COLO668 (cell line): ENCODE results near the gene MAD1L1.
"Not testable (repeated sequence)": the region's sequence is repeated elsewhere in the genome, so short reads cannot be mapped to it uniquely, and the experiment has no call there.

Source experiments
- DNase-seq: peaks from one replicate; lab custom pipeline; 2025; ENCODE audit not compliant: unreplicated experiment; lab: John Stamatoyannopoulos, UW

The MAD1L1 gene

DNA sequence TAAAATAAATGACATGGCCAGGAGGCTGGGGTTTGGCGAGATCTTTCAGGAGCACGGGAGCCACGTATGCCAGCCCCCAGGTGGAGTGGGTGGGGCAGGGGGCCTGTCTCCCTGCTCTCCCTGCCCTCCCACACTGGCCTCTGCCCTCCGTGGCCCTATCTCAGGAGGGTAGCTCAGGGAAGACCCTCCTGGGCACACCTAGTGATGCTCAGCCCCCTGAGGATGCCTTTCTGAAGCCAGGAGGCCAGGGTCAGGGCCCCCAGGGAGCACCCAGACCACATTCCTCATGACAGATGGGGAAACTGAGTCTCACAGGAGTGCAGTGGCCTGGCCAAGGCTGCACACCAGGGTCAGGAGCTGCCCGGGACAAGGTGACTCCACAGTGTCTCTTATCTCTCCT is 339.3 kb downstream of the MAD1L1 start:
- DNase-seq, result no peak

DNA sequence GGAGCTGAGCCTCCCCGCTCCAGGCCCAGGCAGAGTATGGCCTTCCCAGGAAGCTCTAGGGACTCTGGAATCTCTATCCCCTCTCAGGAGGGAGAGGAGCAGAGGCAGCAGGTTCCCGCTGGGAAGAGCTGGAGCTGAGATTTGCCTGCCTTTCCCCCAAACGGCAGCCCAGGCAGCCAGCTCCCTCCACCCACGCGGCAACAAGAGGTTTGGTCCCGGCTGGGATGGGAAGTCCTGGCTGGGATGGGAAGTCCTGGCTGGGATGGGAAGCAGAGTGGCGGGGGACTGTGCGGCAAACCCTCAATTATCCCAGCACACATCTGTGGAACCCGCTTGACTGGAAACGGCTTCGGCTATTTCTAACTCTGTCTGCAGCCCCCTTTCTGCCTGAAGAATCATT is 339.7 kb downstream of the MAD1L1 start:
- DNase-seq, result no peak

GRCh38 chr7:1892011-1892965 is 340.5 kb downstream of the MAD1L1 start:
- no peak for DNase-seq

DNA sequence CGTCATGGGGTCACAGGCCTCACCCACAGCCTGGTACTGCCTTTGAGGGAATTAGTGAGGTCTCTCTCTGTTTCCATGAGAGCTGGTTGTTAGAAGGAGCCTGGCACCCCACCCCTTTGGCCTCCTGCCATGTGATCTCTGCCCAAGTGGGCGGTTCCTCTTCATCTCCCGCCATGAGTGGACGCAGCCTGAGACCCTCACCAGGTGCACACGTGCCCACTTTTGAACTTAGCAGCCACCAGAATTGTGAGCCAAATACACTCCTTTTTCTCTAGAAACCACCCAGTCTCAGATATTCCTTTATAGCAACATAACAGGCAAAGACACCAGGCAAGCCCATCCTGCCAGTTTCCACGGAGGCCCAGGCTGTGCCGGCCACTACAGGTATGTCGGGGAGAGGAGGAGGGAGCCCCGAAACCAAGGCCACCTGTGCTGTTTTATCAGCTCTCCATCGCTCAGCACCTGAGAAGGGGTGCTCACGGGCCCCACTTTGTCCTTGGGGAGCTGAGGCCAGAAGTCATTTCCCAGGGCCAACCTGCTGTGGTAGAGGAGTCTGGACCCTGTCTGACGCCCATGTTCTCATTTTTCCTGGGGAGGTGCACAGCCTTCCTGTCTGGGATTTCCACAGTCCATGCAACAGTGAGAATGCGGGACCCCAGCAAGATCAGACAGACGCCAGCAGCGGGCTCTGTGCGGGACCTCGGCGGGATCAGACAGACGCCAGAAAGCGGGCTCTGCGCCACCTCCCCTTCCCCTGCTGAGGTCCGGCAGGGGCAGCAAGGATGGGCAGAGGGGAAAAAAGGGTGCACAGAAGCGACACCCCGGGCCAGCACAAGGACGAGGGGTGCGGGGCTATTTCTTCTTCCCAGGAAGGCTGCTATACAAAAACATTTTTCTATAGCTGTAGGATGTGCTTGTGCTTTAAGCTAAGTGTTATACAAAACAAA is 342.2 kb downstream of the MAD1L1 start:
- no peak for DNase-seq

GRCh38 chr7:1889556-1890181 is 343.1 kb downstream of the MAD1L1 start:
- DNase-seq, result no peak

GRCh38 chr7:1889091-1889490 is 343.7 kb downstream of the MAD1L1 start:
- DNase-seq, result no peak

DNA sequence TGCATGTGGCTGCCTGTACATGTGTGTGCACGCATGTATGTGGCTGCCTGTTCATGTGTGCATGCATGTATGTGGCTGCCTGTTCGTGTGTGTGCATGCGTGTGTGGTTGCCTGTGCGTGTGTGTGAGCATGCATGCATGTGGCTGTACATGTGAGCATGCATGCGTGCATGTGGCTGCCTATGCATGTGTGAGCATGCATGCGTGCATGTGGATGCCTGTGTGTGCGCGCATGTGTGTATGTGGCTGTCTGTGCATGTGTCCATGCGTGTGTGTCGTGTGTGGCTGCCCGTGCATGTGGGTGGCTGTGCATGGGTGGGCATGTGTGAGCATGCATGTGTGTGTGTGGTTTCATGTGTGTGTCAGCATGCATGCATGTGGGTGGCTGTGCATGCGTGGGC is 344.3 kb downstream of the MAD1L1 start:
- no peak for DNase-seq

GRCh38 chr7:1887251-1887650 is 345.5 kb downstream of the MAD1L1 start:
- DNase-seq, result no peak

- no peak for DNase-seq
Measured at GRCh38 chr7:1886361-1887064, 346.2 kb downstream of the MAD1L1 start.

- DNase-seq, result no peak
Measured at GRCh38 chr7:1885465-1886226, 347.1 kb downstream of the MAD1L1 start.

GRCh38 chr7:1884583-1885350 is 348.0 kb downstream of the MAD1L1 start:
- DNase-seq, result no peak

DNA sequence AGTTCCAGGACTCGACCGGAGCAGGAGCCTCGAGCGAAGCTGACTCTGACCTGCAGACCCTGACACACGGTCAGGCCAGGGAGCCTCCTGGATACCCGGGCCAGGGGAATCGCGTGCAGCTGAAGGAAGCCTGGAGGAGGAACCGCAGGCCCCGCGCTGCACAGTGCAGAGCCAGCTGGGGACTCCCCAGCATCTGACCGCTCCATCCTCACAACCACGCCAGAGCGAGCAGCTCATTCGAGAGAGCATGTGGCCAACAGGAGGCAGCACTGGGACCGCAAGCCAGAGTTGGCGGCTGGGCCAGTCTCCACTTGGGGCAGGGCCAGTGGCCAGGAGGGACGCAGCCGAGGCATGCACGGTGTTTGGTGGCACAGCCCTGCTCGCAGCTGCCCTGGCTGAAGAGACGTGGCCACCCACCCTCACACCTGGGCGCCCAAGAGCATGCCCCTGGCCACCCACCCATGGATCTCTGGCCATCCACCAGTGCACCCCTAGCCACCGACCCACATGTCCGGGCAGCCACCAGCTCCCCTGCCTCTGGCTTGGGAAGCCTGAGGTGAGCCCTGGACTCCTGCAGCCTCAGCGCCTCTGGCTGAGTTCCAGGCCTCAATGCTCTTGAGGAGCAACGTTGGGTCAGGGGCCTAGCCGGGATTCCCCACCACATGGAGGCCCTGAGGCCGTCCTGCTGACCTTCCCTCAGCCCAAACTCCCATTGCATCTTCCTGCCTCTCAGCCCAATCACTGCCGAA is 348.7 kb downstream of the MAD1L1 start:
- peak; percentile 23 for DNase-seq

GRCh38 chr7:1883031-1883761 is 349.5 kb downstream of the MAD1L1 start:
- peak; percentile 18 for DNase-seq

GRCh38 chr7:1882451-1882850 is 350.3 kb downstream of the MAD1L1 start:
- no peak for DNase-seq

GRCh38 chr7:1881946-1882345 is 350.8 kb downstream of the MAD1L1 start:
- DNase-seq, result no peak

- not testable (repeated sequence) for DNase-seq
Measured at GRCh38 chr7:1876641-1877040, 356.1 kb downstream of the MAD1L1 start.

GRCh38 chr7:1875392-1876199 is 357.1 kb downstream of the MAD1L1 start:
- peak; percentile 89 for DNase-seq
